ENCODE data around the gene TAL2.

Gene TAL2

GRCh38 chr9:105706156-105706555, 43.9 kb downstream of the TAL2 start:
- DNase-seq (ENCODE audit: low read depth, low spot score): no peak

- no peak for DNase-seq (ENCODE audit: low read depth, low spot score)
Observed at GRCh38 chr9:105708405-105708804, 46.1 kb downstream of the TAL2 start.

- DNase-seq (ENCODE audit: low read depth, low spot score): no peak
Observed at GRCh38 chr9:105710638-105711037, 48.4 kb downstream of the TAL2 start.

- DNase-seq (ENCODE audit: low read depth, low spot score): no peak
Observed at GRCh38 chr9:105711867-105712266, 49.6 kb downstream of the TAL2 start.

GRCh38 chr9:105712297-105712696, 50.0 kb downstream of the TAL2 start:
- no peak for DNase-seq (ENCODE audit: low read depth, low spot score)
